WTC11 (cell line): ENCODE data around the gene GAGE13.

Experiments
- ZNF423 ChIP-seq: fragments of 250-450 bp; sonication (Bioruptor Pico); IDR thresholded peaks from 2 replicates; pipeline ENCODE4 v2.1.2; 2022; ENCODE audit warnings: mild to moderate bottlenecking, moderate library complexity
- TF ChIP-seq, protein P1 (sequence below): sonication (generic); formaldehyde crosslinking; IDR thresholded peaks from 2 replicates; pipeline ENCODE4 v1.8.1; 2022; ENCODE audit warnings: low read depth, missing genetic modification reagents, borderline replicate concordance
- TF ChIP-seq, protein P2 (sequence below): sonication (generic); formaldehyde crosslinking; IDR thresholded peaks from 2 replicates; pipeline ENCODE4 v1.8.0; 2022; ENCODE audit warnings: mild to moderate bottlenecking, missing genetic modification reagents
- TF ChIP-seq, protein P3 (sequence below): sonication (generic); formaldehyde crosslinking; IDR thresholded peaks from 2 replicates; pipeline ENCODE4 v1.8.0; 2022; ENCODE audit warnings: mild to moderate bottlenecking, missing genetic modification reagents

GRCh38 chrX:49284212-49284611 is 47.2 kb upstream of the GAGE13 start:
- TF ChIP-seq, protein P1, sequence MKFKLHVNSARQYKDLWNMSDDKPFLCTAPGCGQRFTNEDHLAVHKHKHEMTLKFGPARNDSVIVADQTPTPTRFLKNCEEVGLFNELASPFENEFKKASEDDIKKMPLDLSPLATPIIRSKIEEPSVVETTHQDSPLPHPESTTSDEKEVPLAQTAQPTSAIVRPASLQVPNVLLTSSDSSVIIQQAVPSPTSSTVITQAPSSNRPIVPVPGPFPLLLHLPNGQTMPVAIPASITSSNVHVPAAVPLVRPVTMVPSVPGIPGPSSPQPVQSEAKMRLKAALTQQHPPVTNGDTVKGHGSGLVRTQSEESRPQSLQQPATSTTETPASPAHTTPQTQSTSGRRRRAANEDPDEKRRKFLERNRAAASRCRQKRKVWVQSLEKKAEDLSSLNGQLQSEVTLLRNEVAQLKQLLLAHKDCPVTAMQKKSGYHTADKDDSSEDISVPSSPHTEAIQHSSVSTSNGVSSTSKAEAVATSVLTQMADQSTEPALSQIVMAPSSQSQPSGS (CRISPR knock-in tag): no peak
- TF ChIP-seq, protein P2, sequence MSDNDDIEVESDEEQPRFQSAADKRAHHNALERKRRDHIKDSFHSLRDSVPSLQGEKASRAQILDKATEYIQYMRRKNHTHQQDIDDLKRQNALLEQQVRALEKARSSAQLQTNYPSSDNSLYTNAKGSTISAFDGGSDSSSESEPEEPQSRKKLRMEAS: no peak
- no peak for TF ChIP-seq ZNF423 (CRISPR knock-in tag)
- TF ChIP-seq, protein P3, sequence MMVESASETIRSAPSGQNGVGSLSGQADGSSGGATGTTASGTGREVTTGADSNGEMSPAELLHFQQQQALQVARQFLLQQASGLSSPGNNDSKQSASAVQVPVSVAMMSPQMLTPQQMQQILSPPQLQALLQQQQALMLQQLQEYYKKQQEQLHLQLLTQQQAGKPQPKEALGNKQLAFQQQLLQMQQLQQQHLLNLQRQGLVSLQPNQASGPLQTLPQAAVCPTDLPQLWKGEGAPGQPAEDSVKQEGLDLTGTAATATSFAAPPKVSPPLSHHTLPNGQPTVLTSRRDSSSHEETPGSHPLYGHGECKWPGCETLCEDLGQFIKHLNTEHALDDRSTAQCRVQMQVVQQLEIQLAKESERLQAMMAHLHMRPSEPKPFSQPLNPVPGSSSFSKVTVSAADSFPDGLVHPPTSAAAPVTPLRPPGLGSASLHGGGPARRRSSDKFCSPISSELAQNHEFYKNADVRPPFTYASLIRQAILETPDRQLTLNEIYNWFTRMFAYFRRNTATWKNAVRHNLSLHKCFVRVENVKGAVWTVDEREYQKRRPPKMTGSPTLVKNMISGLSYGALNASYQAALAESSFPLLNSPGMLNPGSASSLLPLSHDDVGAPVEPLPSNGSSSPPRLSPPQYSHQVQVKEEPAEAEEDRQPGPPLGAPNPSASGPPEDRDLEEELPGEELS (CRISPR knock-in tag): no peak
